ENCODE measurements around the gene ANKMY1. TPM values are rescaled to one million over a fixed set of nuclear protein-coding genes. Genes with fewer than 3 reads are reported as not detected.
A peak's percentile ranks its signal among the peaks of the same experiment; 100 is the strongest.

The ANKMY1 gene
- polyA plus RNA-seq, 3 donors = 2.1 to 22.9 (median 2.9) TPM

GRCh38 chr2:240491483-240491882 lies 66.3 kb downstream of the ANKMY1 start:
- H3K9me3 Mint-ChIP-seq = peaks cover 36 to 76% (median 66%) of the 10 kb centered on the region in 7 donors
- whole genome bisulfite sequencing (ENCODE audit: insufficient coverage) = no CpG with 5 or more reads among the region's 2 CpGs

GRCh38 chr2:240482141-240482540 lies 75.6 kb downstream of the ANKMY1 start:
- Mint-ChIP-seq H3K9me3 (peaks cover 6 to 29% (median 14%) of the 10 kb centered on the region in 7 donors), H3K27me3 (ENCODE audit: low read depth in 3 of 3) (no peaks in the 10 kb centered on the region), H3K4me3 (no peak overlapping the region), H3K4me1 (no peaks in the 10 kb centered on the region), H3K27ac (no peak overlapping the region), H3K36me3 (peaks cover 0 to 10% of the 10 kb centered on the region in 2 donors)
- Histone ChIP-seq H3K4me1 (ENCODE audit: control insufficient read depth in 1 of 2, insufficient read depth in 2 of 2, low read length in 2 of 2) (no peaks in the 10 kb centered on the region), H2AFZ (ENCODE audit: insufficient read depth, low read depth, low read length, poor library complexity, severe bottlenecking) (no peak overlapping the region), H3K27ac (ENCODE audit: low read depth in 1 of 2, low read length in 2 of 2) (no peak overlapping the region), H3K79me2 (ENCODE audit: insufficient read depth, low read length) (no peaks in the 10 kb centered on the region), H3K4me2 (replicated peaks; ENCODE audit: extremely low read depth, low read length, poor library complexity, severe bottlenecking) (no peak overlapping the region), H3K27me3 (ENCODE audit: control insufficient read depth in 2 of 2, insufficient read depth in 2 of 2, low read length in 2 of 2) (no peaks in the 10 kb centered on the region), H3K9me3 (replicated peaks in 1 of 2; ENCODE audit: control insufficient read depth in 1 of 2, insufficient read depth in 1 of 2, low read length in 2 of 2) (peaks cover 0 to 11% of the 10 kb centered on the region in 2 donors), H3K4me3 (replicated peaks in 1 of 3; ENCODE audit: low read depth in 2 of 3, low read length in 3 of 3) (no peak overlapping the region), H4K20me1 (ENCODE audit: insufficient read depth, low read length) (no peaks in the 10 kb centered on the region), H3K9ac (ENCODE audit: insufficient read depth, low read length, poor library complexity, severe bottlenecking) (no peak overlapping the region), H3K36me3 (replicated peaks in 1 of 2; ENCODE audit: control insufficient read depth in 1 of 2, insufficient read depth in 2 of 2, low read length in 2 of 2) (no peaks in the 10 kb centered on the region)
- intact Hi-C loops (cut with micrococcal nuclease) = no loop called here
- DNase-seq = peak in 1 of 3 donors; percentile 1
- TF ChIP-seq CTCF (IDR thresholded peaks at IDR 0.05) = no peak
- 98% methylated on average over 9 of the region's 11 CpGs for WGBS (ENCODE audit: insufficient coverage)

More at GRCh38 chr2:240491483-240491882, 66.3 kb downstream of the ANKMY1 start:
- Mint-ChIP-seq H3K36me3 (peaks cover 14 to 30% of the 10 kb centered on the region in 2 donors), H3K4me1 (no peaks in the 10 kb centered on the region), H3K4me3 (no peak overlapping the region), H3K27ac (no peak overlapping the region), H3K27me3 (ENCODE audit: low read depth in 3 of 3) (no peaks in the 10 kb centered on the region)
- Histone ChIP-seq H3K27ac (ENCODE audit: low read depth in 1 of 2, low read length in 2 of 2) (no peak overlapping the region), H3K27me3 (ENCODE audit: control insufficient read depth in 2 of 2, insufficient read depth in 2 of 2, low read length in 2 of 2) (no peaks in the 10 kb centered on the region), H2AFZ (ENCODE audit: insufficient read depth, low read depth, low read length, poor library complexity, severe bottlenecking) (no peak overlapping the region), H3K9me3 (replicated peaks in 1 of 2; ENCODE audit: control insufficient read depth in 1 of 2, insufficient read depth in 1 of 2, low read length in 2 of 2) (peaks cover 36 to 60% of the 10 kb centered on the region in 2 donors), H4K20me1 (ENCODE audit: insufficient read depth, low read length) (no peaks in the 10 kb centered on the region), H3K36me3 (replicated peaks in 1 of 2; ENCODE audit: control insufficient read depth in 1 of 2, insufficient read depth in 2 of 2, low read length in 2 of 2) (peaks cover 0 to 4% of the 10 kb centered on the region in 2 donors), H3K4me2 (replicated peaks; ENCODE audit: extremely low read depth, low read length, poor library complexity, severe bottlenecking) (no peak overlapping the region), H3K4me1 (ENCODE audit: control insufficient read depth in 1 of 2, insufficient read depth in 2 of 2, low read length in 2 of 2) (no peaks in the 10 kb centered on the region), H3K79me2 (ENCODE audit: insufficient read depth, low read length) (no peaks in the 10 kb centered on the region), H3K4me3 (replicated peaks in 1 of 3; ENCODE audit: low read depth in 2 of 3, low read length in 3 of 3) (no peak overlapping the region), H3K9ac (ENCODE audit: insufficient read depth, low read length, poor library complexity, severe bottlenecking) (no peak overlapping the region)
- intact Hi-C loops (cut with micrococcal nuclease) = no loop called here
- no peak for TF ChIP-seq CTCF (IDR thresholded peaks at IDR 0.05)
- no peak for DNase-seq

Data from CD14-positive monocyte (primary cell).